Bronchial epithelial cell (primary cell): ENCODE results near the gene TRERF1. TPM values are rescaled to one million over a fixed set of nuclear protein-coding genes. Genes with fewer than 3 reads are reported as not detected.

Source experiments
- DNase-seq: peaks from one replicate; pipeline ENCODE4 v3.0.0-alpha.2; 2010; ENCODE audit warnings: low read depth
- FAIRE-seq: peaks from 2 replicates; lab custom pipeline; 2011; peaks lifted over from hg19 to GRCh38; lab: Jason Lieb, UNC
- H3K27me3 ChIP-seq: 2 replicates; pipeline ENCODE4 v1.5.1; 2011; ENCODE audit warnings: low read length; ENCODE audit not compliant: control insufficient read depth, insufficient read depth
- H3K36me3 ChIP-seq: 2 replicates; pipeline ENCODE4 v1.5.1; 2011; ENCODE audit warnings: low read length; ENCODE audit not compliant: control insufficient read depth, insufficient read depth
- H3K4me3 ChIP-seq: 2 replicates; pipeline ENCODE4 v1.5.1; 2011; ENCODE audit warnings: mild to moderate bottlenecking, low read depth, low read length, control low read depth
- total RNA-seq: library from RNA; depleted of rRNA; stranded (reverse); fragments of >200 nt; gene quantifications from 2 replicates; pipeline ENCODE4 v1.2.1, GENCODE V29; 2014
- TF ChIP-seq, protein P1 (sequence below): IDR thresholded peaks from 2 replicates; pipeline ENCODE4 v1.5.1; 2011; ENCODE audit warnings: mild to moderate bottlenecking, moderate library complexity, low read length, control low read depth, inconsistent platforms; ENCODE audit not compliant: insufficient read depth, severe bottlenecking

The TRERF1 gene
- total RNA-seq, 1 donor from 2014 or later, result 1.8 TPM

DNA sequence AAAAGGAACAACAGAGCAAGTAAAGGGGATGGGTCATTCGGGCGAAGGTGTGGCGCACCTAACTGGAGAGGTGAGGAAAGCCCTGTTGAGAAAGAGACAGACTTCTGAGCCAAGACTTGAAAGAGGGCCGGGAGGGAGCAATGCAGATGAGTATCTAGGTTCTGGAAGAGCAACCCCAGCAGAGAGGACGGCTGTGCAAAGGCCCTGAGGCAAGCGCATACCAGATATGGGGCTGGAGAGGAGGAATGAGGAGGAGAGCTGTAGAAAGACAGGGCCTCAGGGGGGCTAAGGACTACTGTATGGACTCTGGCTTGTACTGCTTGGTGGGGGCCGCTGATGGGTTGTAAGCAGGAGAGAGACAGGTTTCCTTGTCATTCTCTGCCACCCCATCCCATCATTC lies 21.9 kb downstream of the TRERF1 start:
- FAIRE-seq (no peak), DNase-seq (no peak)
- TF ChIP-seq, protein P1, sequence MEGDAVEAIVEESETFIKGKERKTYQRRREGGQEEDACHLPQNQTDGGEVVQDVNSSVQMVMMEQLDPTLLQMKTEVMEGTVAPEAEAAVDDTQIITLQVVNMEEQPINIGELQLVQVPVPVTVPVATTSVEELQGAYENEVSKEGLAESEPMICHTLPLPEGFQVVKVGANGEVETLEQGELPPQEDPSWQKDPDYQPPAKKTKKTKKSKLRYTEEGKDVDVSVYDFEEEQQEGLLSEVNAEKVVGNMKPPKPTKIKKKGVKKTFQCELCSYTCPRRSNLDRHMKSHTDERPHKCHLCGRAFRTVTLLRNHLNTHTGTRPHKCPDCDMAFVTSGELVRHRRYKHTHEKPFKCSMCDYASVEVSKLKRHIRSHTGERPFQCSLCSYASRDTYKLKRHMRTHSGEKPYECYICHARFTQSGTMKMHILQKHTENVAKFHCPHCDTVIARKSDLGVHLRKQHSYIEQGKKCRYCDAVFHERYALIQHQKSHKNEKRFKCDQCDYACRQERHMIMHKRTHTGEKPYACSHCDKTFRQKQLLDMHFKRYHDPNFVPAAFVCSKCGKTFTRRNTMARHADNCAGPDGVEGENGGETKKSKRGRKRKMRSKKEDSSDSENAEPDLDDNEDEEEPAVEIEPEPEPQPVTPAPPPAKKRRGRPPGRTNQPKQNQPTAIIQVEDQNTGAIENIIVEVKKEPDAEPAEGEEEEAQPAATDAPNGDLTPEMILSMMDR, result no peak
- Histone ChIP-seq H3K27me3 (no peaks in the 10 kb centered on the region), H3K36me3 (no peaks in the 10 kb centered on the region), H3K4me3 (no peak overlapping the region)

DNA sequence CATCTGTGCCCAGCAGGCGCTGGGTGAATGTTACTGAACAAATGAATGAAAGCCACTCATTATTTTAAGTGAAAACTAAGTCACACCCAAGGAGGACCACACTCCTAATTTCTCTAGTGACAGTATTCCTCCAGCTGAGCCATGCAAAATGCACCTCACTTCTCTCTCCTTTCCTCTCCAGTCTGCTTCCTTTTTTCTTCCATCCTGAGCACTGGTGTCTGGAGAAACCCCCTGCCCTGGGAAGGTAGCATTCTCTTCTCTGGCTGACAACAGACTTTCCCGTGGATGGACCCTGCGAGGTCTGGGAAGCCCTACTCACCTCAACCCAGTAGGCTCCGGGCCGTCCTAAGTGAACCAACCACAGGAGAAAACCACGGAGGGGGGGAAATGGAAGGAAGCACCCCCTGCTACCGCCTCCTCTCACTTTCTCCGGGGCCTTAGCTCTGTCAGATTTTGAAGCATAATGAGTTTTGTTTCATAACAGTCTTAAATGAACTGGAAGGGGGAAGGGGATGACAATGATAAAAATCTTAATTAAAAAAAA lies 22.6 kb downstream of the TRERF1 start:
- DNase-seq (no peak), FAIRE-seq (no peak)
- TF ChIP-seq, protein P1, result no peak
- no peaks in the 10 kb centered on the region for H3K36me3 ChIP-seq
- no peaks in the 10 kb centered on the region for H3K27me3 ChIP-seq
- H3K4me3 ChIP-seq, result no peak overlapping the region

DNA sequence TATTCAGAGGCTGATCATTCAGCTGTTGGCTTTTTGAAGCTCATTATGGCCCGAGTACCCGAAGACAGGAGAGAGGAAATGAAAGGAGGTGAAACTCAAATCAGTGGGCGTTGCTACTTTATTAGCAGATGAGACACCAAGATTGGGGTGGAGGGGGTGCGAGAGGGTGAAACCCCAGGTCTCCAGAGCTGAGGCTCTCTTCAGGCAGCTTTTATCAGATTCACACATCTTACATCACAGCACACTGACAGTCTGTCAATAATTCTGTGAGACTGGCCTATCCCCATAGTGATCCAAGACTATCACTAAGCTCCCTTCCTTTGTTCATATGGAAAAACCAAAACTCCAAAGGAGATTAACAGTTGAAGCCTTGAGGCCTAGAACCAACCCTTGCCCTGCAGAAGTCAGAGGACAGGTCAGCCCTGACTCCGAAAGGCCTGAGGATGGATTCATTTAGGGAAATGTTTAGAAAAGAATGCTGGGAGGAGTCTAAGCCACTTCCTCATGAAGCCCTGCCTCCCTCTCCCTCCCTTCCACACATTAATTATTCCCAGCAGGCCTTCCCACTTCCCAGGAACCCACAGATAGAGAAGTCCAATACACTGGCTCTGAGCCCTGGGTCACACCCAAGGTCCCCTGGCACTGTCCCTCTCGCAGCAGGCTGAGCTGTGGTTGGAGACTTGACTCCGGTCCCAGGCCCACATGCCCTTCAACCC lies 23.2 kb downstream of the TRERF1 start:
- no peaks in the 10 kb centered on the region for H3K36me3 ChIP-seq
- no peak overlapping the region for H3K4me3 ChIP-seq
- TF ChIP-seq, protein P1, result no peak
- FAIRE-seq (no peak), DNase-seq (no peak)
- no peaks in the 10 kb centered on the region for H3K27me3 ChIP-seq

DNA sequence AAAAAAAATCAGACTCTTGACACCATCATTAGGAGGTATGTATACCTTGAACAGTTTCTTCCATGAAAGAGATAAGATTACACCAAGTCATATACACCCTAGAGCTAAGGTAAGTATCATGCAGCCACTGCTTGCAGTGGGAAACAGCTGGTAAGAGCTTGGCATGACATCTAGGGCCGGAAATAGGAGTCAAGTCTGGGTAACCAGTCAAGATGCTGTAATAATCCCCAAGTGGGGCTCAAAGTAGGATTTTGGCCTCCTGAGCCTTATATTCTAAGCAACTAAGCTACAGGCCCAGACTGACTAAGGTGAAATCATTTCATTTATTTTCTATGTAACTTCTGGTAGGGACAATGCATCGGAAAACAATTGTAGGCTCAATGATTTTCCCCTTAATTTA lies 23.9 kb downstream of the TRERF1 start:
- Histone ChIP-seq H3K36me3 (no peaks in the 10 kb centered on the region), H3K4me3 (no peak overlapping the region), H3K27me3 (no peaks in the 10 kb centered on the region)
- FAIRE-seq, result no peak
- TF ChIP-seq, protein P1, result no peak
- no peak for DNase-seq

DNA sequence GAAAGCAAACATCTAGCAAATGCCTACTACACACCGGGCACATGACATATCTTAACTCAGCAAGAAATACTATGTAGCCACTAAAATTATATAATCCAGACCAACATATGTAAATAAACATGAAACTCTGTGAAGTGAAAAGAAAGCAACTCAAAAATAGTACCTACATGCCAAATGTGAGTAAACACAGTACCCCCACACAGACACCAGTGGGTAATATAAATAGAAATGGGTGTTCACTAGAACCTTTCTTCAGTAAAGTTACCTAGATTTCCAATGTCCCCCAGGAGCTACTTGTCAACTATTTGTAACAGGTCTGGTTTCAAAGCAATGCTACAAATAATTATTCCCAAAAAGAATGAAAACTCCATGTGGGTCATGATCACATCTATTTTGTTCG lies 25.5 kb downstream of the TRERF1 start:
- FAIRE-seq (no peak), DNase-seq (no peak)
- TF ChIP-seq, protein P1, result no peak
- Histone ChIP-seq H3K36me3 (no peaks in the 10 kb centered on the region), H3K27me3 (no peaks in the 10 kb centered on the region), H3K4me3 (no peak overlapping the region)
